NCI-H2029 treated with DMSO at 0.1 percent for 48 hours (cell line): ENCODE data around the gene SLC26A6.

Source experiments
- DNase-seq: peaks from one replicate; lab custom pipeline; 2025; lab: John Stamatoyannopoulos, UW

SLC26A6 gene

DNA sequence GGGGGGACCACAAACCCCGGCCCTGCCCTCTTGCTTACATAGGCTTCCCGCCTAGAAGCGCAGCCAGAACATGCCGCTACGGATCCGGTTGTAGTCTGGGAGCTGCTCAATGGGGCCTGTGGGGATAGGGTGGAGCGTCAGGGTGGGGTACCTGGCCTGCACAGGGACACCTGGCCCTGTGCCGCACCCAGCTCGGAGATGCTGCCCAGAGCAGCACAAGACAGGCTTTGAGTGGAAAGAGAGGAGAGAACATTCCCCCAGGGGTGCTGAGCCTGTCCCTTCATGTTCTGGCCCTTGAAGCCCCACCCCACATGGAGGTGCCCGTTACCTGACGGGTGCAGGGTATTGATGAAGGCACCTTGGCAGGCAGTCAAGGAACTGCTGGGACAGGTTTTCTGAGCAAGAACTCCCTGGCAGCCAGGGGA is 36.2 kb downstream of the SLC26A6 start:
- DNase-seq = no peak

DNA sequence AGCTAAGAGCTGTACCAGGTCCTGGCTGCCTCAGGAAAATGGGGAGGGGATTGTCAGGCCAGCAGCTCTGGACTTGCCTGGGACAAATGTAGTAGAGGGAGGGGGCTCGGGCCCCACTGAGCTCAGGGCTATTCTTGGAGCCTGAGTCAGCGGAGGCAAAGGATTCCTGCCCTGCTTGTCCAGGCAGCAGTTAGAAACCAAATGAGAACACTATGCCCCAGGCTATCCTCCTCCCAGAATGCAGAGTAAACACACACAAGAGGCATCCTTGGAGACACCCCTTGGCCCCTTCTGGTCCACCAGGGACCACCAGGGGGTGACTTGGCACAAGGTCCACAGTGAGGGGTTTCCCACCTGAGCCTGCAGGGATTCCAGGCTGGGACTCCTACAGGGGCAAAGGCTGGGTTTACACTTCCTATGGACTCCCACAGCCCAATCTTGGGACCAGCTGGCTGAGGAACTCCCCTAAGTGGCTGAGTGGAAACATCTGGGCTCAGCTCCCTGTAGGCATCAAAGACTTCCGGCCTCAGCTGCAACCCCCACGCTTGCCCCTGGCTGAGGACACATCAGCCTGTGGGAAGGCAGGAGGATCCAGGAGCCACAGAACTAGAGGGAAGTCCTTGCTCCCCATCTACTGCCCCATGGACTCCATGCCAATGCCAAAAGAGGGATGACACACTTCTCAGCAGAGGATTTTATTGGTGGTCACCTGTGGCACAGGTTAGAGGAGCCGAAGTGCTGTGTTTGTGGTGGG is 36.8 kb downstream of the SLC26A6 start:
- no peak for DNase-seq

DNA sequence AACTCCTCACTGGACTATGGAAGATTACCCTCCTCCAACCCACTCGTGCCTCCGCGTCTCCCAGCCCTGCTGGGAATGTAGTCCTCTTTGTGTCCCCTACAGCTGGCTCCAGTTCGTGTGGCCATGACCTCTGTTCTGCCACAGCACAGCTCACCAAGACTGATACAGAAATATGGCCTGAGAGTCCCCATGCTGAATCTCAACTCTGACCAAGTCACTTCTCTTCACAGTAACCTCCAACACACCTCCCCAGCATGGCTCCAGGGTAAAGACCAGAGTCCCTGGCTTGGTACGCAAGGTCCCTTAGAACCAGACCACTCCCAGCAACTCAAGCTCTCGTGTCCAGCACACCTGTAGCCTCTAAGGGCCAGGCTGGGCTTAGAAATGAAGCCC is 37.9 kb downstream of the SLC26A6 start:
- DNase-seq = no peak

DNA sequence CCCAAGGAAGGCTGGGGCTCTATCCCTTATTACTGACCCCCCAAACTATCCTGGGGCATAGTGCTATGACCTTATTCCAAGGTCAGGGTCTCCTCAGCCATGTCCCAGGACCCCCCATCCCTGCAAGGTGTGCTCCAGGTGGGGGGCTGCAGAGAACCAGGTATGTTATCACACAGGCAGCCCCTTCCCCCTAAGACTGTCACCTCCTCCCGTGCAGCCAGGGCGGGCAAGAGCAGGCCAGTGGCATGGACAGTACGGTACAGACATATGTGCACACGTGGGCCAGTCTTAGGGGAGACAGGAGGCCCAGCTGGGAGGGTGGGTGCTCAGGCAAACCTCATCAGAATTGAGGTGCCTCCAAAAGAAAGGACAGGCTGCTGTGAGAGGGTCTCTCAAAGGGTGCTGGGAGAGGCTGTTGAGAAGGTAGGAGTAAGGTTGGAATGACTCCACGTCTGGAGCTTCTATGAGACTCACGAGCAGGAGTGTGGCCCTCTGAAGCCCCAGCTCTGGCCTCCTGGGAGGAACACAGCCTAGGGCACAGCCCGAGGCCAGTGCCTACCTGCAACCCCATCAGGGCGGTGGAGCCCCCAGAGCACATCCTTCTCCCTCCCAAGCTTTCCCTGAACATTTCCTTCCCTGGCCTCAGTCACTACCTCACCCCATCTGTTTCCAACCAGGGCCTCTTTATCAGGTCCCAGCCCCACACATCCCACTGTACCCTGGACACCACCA is 38.4 kb downstream of the SLC26A6 start:
- no peak for DNase-seq

DNA sequence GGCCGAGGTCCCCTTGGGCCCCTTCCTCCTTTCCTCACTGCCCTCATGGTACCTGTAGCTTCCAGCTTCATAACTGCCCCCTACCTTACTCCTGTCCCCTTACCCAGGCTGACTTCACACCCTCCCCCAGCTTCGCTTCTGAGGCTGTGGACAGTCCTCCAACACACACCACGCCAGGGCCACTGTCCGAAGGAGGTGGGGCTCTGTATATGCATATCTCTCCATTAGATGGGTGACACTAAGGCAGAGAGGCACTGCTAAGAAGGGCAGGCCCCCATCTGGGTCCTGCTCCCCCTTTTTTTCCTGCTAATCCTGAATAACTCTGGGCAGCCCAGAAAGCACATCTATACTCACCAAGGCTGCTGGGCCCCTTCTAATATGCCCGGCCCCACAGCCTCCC is 39.1 kb downstream of the SLC26A6 start:
- DNase-seq = no peak

DNA sequence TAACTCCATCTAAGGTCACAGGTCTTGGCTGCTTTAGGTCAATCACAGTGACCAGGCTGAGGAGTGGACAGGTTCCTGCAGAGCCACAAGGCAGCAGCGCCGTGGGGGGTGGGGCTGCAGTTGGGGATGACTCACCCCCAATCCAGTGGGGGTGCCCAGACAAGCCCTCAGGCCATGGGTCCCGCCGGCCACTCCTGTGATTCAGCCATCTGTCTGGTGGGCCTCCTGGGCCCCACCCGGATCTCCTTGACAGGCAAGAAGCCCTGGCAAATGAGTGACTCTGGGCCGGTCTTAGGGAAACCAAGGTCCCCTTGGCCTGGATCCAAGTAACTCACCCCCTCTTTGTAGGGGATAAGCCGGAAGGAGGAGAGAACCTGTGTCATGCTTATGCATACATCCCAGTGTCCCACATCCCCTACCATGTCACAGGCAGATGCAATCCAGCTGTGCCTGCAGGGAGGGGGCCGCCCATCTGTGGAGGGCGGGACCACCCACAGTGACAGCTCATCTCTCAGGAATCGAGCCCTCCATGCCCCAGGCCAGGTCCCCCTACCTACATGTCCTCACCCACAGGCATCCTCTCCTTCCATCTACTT is 39.6 kb downstream of the SLC26A6 start:
- no peak for DNase-seq

DNA sequence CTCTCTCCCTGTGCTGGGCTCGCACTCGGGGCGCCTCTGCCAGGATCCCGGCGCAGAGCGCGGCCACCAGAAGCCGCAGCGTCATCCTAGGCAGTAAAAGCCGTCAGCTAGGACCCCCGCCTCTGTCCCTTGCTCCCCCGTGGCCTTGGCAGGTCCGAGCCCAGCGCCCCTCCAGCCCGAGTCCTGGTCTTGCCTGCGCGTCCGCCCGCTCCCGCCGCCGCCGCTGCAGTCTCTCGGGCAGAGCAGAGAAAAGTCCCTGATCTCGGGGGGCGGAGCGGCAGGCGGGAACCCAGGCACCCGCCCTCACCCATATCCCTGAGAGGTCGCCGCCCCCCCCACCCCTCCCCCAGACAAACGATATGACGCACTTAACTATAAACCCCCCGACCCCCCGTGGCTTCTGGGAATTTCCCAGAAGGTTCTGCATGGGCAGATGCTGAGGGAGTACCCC is 40.2 kb downstream of the SLC26A6 start, which contains the start of gene COL7A1:
Gene COL7A1, minus strand, starts transcription at position 255 of the 451 bp plus-strand sequence. Its CDS starts 170 bp downstream, at position 85.
- DNase-seq = no peak

DNA sequence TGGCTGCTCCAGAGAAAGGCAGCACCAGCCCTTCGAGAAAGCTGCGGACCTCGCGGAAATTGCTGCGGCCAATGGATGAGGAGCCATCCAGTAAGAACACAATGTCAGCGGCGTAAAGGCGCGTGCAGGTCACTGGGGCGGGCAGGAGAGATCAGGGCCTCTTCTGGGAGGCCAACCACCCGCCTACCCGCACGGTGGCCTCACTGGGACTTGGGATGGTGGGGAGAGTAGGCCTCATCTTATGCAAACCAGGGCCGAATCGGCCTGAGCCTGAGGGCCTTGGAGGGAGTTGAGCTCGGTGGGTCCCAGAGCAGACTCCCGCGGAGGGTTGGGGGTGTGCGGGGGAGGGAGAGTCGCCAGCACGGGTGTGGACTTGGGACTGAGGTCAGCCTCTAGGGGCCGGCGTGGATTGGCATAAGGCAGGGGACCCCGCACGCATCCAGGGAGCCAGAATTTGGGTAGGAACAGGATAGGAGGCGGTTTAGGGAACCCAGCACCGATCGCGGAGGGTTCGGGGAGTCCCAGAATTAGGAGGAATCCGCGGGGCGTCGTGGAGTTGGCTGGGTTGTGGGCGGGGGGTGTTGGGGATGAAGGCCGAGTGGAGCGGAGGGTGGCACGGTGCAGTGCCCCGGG is 40.7 kb downstream of the SLC26A6 start:
- no peak for DNase-seq

DNA sequence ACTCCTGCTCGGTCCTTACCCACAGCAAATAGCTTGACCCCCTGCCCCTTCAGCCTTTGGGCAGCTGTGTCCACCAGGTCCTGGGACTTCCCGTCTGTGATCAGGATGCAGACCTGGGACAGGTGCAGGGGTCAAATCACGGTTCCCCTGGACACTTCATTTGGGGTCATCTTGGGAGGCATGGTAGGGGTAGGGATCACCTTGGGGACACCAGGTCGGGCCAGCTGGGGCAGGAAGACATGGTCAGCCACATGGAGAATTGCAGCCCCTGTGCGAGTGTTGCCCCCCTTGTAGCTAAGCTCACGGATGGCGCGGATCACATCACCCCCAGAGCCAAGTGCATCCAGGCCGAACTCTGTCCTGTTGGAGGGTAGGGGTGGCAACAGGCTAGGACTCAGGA is 41.9 kb downstream of the SLC26A6 start:
- DNase-seq = no peak

DNA sequence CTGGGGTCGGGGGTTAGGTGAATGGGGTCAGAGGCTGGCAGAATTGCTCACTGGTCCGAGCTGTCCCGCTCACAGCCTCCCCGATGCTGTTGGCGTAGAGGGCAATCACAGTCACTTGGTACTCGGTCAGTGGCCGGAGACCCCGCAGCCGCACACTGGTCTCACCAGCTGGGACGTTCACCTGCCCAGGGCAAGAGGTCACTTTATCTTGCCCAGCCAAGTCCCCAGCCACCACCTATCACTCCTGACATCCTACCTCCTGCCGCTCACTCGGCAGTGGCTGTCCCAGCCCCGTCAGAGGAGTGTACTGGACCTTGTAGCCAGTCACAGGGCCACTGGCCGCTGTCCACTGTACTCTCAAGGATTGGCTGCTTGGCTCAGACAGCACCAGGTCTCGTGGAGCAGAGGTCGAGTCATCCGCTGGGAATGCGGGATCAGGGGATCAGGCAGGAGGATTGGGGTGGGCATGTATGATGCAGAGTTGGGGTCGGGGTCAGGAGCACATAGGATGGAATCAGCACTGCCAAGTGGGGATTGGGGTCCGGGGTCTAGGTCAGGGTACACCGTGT is 42.7 kb downstream of the SLC26A6 start:
- DNase-seq = no peak

DNA sequence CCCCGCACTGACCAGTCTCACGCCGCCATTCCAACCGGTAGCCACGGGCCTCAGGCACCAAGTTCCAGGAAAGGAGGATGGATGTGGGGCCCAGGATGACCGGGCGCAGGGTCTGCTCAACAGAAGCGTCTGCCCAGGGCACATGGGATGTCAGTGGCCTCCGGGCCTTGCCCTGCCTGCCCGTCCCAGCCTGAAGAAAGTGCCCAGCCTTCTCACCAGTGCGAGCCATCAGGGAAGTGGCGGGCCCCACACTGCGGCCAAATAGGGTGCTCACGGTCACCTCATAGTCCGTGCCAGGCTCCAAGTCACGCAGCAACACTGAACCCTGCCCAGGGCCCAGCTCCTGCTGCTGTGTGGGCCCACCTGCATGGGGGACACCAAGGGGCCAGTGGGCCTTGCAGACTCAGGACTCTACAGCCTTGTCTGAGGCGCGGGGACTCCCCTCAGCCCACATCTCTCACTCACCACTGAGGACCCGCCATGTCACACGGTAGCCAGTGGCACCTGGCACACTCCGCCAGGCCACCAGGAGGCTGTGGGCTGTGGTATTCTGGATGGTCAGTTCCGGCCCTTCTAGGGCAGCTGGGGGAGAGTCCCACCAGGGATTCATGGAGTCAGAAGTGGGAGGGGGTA is 43.3 kb downstream of the SLC26A6 start:
- no peak for DNase-seq

DNA sequence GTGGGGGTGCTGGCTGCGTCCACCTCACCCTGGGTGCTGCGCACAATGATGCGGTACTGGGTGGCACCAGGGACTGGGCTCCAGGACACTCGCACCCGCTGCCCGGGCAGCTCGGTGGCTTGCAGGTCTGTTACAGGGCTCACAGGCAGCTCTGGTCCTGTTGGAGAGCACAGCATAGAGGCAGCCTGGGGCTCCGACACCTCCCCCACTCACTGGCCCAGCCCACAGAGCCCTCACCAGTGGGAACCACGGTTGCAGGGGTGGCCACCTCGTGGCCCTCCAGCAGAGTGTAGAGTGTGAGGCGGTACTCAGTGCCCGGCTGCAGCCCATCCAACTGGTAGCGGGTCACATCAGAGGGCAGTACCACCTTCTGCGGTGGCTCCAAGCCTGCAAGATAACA is 43.8 kb downstream of the SLC26A6 start:
- no peak for DNase-seq

DNA sequence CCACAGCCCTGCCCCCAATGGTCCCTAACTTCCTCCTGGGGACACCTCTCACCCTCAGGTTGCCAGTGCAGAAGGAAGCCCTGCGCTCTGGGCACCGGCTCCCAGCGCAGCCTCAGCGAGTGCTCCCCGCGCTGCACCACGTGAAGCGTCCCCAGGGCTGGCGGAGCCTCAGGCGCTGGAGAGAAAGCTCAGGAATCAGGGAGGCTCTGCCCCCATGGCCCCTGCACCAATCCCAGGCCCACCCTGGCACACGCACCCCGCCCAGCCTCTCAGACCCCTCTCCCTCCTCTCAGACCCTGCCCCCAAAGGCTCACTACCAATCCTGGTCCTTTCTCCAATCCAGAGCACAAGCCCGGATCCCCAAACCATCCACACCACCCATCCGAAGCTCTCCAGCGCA is 47.0 kb downstream of the SLC26A6 start:
- DNase-seq = no peak

DNA sequence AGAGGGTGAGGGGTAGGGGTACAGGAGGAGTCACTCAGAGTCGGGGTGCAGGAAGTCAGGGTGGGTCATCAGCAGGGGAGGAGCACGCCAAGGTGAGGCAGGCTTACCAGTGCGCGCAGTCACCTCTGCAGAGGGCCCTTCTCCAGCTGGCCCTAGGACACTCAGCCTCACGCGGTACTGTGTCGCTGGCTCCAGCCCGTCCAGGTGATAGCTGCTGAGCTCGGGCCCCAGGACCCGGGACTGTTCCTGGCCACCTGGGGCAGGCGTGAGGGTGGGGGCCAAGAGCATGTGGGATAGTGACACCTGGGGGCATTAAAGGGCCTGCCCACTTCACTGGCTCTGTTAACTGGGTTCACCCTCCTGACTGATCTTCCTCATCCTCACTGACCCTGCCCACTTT is 47.6 kb downstream of the SLC26A6 start:
- no peak for DNase-seq

DNA sequence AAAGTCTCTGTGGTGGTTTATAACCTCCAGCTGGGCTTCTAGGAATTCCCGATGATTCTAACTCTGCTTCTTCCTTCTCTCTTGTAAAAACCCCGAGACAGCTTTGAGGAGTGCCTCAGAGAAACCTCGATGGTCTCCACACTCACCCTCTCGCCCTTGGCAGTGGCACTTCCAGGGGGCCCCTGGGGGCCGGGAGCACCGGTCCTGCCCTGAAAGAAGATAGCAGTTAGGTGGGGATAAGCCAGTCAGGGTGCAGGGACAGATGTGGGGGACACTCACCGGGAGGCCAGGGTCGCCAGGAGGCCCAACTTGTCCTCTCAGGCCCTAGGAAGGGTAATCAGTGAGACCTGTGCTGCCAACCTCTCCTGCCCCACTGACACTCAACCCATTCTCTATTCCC is 49.9 kb downstream of the SLC26A6 start:
- no peak for DNase-seq

DNA sequence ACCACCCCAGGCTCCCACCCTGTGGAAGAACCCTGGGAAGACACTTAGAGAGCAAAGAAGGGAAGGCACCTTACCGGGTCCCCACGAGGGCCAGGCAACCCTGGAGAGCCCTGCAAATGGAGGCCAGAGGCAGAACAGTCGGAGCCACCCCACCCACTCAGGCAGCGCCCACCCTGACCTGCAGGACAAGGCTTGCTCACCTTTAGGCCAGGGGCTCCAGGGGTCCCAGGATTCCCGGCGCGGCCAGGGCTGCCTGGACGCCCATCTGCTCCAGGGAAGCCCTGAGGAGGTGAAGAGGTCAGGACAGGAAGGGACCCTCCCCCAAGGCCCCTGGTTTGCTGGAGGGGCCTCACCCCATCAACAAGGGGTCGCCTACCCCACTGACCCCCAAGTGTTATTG is 50.4 kb downstream of the SLC26A6 start:
- DNase-seq = no peak

DNA sequence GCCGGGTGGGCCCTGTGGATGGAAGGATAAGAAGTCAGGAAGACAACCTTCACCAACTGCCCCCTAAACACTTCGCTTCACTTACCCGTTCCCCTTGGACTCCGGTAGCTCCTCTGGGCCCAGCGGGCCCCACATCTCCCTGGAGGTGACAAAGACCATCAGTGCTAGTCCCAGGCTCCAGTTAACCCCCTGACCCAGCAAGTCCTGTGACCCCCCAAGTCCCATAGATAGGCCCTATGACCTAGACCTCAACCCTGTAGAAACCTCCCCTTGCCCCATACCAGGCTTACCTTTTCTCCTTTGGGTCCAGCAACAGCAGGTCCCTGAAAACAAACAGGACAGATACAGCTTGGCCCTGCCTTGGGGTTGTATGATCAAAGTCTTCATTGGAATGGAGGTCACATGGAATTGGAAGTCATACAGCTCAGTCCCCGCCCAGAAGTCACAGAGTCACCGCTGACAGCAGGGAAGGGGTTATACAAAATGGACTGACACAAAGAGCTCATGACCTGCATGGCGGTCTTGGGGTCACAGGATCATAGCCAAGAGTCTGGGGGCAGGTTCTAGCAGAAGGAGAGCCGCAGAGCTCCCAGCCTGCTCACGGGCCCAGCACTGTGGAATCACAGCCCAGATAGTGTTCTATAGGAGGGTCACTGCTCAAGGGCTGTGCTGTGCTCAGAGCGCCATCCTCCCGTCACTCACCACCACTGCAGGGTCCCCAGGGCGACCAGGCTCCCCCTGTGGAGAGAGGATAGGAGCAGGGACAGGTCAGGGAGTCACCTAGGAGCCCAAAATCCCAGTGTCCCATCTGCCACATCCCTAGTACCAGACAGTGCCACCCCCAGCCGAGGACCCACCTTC is 53.4 kb downstream of the SLC26A6 start:
- DNase-seq = no peak

DNA sequence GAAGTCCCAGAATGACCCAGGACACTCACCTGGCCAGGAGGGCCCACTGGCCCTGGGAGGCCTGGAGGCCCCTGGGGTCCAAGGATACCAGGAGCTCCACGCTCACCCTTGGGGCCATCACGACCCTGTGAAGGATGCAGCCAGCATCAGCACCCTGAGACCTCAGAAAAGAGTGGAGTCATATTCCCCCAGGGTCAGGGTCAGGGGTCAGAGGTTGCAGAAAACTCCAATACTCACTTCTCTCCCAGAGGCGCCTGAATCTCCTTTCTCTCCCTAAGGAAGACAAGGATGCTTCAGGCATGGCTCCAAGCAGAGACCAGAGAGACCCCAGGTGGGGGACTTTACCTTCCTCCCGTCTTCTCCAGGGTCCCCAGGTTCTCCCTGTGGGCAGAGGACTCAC is 58.6 kb downstream of the SLC26A6 start:
- DNase-seq = no peak
